NCI-H128 (cell line): ENCODE data around the gene TIPIN.
A peak's percentile ranks its signal among the peaks of the same experiment; 100 is the strongest.
"Not testable (repeated sequence)": the region's sequence is repeated elsewhere in the genome, so short reads cannot be mapped to it uniquely, and the experiment has no call there.

ENCODE experiments used
- DNase-seq: peaks from one replicate; lab custom pipeline; 2025; ENCODE audit not compliant: unreplicated experiment; lab: John Stamatoyannopoulos, UW

Gene TIPIN

GRCh38 chr15:66386204-66387123 lies 30.0 kb upstream of the TIPIN start, which contains the start of gene MAP2K1:
TSS of gene MAP2K1 (plus strand) at chr15:66386912. CDS start at chr15:66387348, 436 bp downstream.
- peak; percentile 97 for DNase-seq

- not testable (repeated sequence) for DNase-seq
Measured at GRCh38 chr15:66381376-66381775, 24.9 kb upstream of the TIPIN start.

GRCh38 chr15:66378814-66379430 lies 22.4 kb upstream of the TIPIN start:
- DNase-seq, result no peak

GRCh38 chr15:66374179-66374578 lies 17.7 kb upstream of the TIPIN start:
- DNase-seq, result no peak

- no peak for DNase-seq
Measured at GRCh38 chr15:66369773-66370651, 13.5 kb upstream of the TIPIN start.

- DNase-seq, result no peak
Measured at GRCh38 chr15:66364944-66365528, 8.6 kb upstream of the TIPIN start.

- DNase-seq, result no peak
Measured at GRCh38 chr15:66362776-66363175, 6.3 kb upstream of the TIPIN start.

GRCh38 chr15:66361745-66362460 lies 5.4 kb upstream of the TIPIN start:
- not testable (repeated sequence) for DNase-seq

GRCh38 chr15:66359740-66360139 lies 3.3 kb upstream of the TIPIN start:
- no peak for DNase-seq

- DNase-seq, result no peak
Measured at GRCh38 chr15:66356077-66356358, 467 bp downstream of the TIPIN start.

GRCh38 chr15:66348530-66348929 lies 8.0 kb downstream of the TIPIN start:
- not testable (repeated sequence) for DNase-seq

- no peak for DNase-seq
Measured at GRCh38 chr15:66328771-66329170, 27.7 kb downstream of the TIPIN start.

GRCh38 chr15:66327736-66328135 lies 28.7 kb downstream of the TIPIN start:
- no peak for DNase-seq

GRCh38 chr15:66326051-66326450 lies 30.4 kb downstream of the TIPIN start:
- no peak for DNase-seq

GRCh38 chr15:66323312-66323928 lies 33.1 kb downstream of the TIPIN start:
- no peak for DNase-seq

GRCh38 chr15:66312144-66312543 lies 44.3 kb downstream of the TIPIN start:
- DNase-seq, result no peak

GRCh38 chr15:66310786-66311185 lies 45.7 kb downstream of the TIPIN start:
- DNase-seq, result no peak

- no peak for DNase-seq
Measured at GRCh38 chr15:66309828-66310227, 46.7 kb downstream of the TIPIN start.

GRCh38 chr15:66308531-66308930 lies 48.0 kb downstream of the TIPIN start:
- no peak for DNase-seq

GRCh38 chr15:66306381-66306780 lies 50.1 kb downstream of the TIPIN start:
- DNase-seq, result no peak
